ENCODE data around the gene UGT1A4. TPM values are rescaled to one million over a fixed set of nuclear protein-coding genes. Genes with fewer than 3 reads are reported as not detected.

UGT1A4 gene
- total RNA-seq, 1 donor from 2014 or later, result 0.98 TPM

DNA sequence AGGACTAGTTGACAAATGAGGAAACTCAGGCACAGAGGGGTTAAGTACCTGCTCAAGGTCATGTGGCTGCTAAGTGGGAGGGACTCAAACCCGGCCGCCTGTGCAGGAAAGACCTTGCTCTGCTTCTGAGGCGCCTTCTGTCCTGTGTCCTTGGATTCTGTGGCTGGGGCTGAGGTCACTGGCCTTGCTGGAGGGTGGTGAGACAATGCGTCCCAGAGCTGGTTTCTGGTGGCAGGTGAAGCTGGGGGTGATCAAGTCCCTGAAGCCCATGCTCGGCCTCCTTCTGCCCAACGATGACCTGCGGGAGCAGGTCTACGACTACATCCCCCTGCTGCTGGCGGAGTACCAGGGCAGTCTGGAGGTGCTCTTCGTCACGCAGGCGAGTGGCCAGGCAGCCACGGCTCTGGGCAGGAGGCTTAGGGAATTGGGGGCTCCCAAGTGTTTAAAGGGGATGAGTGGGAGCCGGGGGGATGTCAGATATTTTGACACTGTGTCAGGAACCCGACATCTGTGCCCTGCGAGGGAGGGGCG, 75.7 kb downstream of the UGT1A4 start:
- no peak for TF ChIP-seq POLR2AphosphoS5 (IDR thresholded peaks at IDR 0.05; ENCODE audit: insufficient read depth in 1 of 2, low read depth in 1 of 2)
- TF ChIP-seq POLR2A (IDR thresholded peaks at IDR 0.05), result no peak
- TF ChIP-seq, protein P1, sequence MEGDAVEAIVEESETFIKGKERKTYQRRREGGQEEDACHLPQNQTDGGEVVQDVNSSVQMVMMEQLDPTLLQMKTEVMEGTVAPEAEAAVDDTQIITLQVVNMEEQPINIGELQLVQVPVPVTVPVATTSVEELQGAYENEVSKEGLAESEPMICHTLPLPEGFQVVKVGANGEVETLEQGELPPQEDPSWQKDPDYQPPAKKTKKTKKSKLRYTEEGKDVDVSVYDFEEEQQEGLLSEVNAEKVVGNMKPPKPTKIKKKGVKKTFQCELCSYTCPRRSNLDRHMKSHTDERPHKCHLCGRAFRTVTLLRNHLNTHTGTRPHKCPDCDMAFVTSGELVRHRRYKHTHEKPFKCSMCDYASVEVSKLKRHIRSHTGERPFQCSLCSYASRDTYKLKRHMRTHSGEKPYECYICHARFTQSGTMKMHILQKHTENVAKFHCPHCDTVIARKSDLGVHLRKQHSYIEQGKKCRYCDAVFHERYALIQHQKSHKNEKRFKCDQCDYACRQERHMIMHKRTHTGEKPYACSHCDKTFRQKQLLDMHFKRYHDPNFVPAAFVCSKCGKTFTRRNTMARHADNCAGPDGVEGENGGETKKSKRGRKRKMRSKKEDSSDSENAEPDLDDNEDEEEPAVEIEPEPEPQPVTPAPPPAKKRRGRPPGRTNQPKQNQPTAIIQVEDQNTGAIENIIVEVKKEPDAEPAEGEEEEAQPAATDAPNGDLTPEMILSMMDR (IDR thresholded peaks at IDR 0.05), result no peak

DNA sequence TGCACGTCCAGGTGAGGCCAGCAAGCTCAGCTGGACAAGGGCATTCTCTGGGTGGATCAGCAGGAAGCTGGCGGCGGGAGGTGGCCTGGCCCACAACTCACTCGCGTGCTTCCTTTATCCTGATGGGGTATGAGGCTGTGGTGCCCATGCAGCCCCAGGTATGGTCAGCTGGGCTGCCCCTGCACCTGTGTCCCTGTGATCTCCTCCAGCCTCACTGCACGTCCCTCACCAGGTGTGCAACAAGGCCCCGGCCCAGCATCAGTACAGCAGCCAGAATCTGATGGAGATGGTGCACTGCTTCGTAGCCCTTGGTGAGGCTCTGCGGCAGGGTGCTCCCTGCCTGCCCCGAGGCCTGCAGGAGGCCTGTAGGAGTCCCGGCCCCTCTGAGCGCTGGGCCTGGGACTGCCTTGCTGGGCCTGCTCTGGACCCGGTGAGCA, 77.2 kb downstream of the UGT1A4 start:
- DNase-seq (ENCODE audit: extremely low spot score in 2 of 2), result peak in 1 of 2 donors; percentile 91
- no peak overlapping the region for H3K4me3 ChIP-seq
- no peak overlapping the region for H3K27ac ChIP-seq
- H3K9me3 ChIP-seq, result no peaks in the 10 kb centered on the region
- intact Hi-C loops (cut with DNase I), result no loop called here
- no peaks in the 10 kb centered on the region for H3K27me3 ChIP-seq
- no peaks in the 10 kb centered on the region for H3K4me1 ChIP-seq
- no peaks in the 10 kb centered on the region for H3K36me3 ChIP-seq
- TF ChIP-seq, protein P1 (IDR thresholded peaks at IDR 0.05), result no peak
- TF ChIP-seq POLR2AphosphoS5 (IDR thresholded peaks at IDR 0.05; ENCODE audit: insufficient read depth in 1 of 2, low read depth in 1 of 2), result no peak
- no peak for TF ChIP-seq POLR2A (IDR thresholded peaks at IDR 0.05)

More for the DNA sequence above, 75.7 kb downstream of the UGT1A4 start:
- Histone ChIP-seq H3K9me3 (no peaks in the 10 kb centered on the region), H3K36me3 (no peaks in the 10 kb centered on the region), H3K27ac (no peak overlapping the region), H3K27me3 (no peaks in the 10 kb centered on the region), H3K4me1 (no peaks in the 10 kb centered on the region), H3K4me3 (no peak overlapping the region)
- intact Hi-C loops (cut with DNase I), result no loop called here
- DNase-seq (ENCODE audit: extremely low spot score in 2 of 2), result peak in 1 of 2 donors; percentile 84

DNA sequence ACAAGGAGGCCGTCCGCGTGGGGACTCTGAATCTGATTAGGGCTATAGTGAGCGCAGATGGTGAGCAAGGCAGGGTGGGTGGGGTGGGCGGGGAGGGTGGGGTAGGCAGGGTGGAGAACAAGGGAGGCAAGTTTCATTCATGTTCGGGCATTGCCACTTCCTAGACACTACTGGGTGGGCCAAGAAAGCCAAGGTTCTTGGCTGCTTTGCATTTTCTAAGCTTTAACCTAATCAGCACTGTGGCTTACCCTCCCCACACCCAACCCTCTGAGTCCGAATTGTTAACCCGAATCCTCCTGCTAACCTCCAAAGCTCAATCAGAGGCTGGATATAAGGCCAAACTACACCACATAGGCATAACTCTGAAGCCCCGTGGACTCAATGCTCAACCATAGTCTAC, 77.7 kb downstream of the UGT1A4 start:
- intact Hi-C loops (cut with DNase I), result no loop called here
- no peaks in the 10 kb centered on the region for H3K9me3 ChIP-seq
- no peak overlapping the region for H3K4me3 ChIP-seq
- TF ChIP-seq, protein P1 (IDR thresholded peaks at IDR 0.05), result no peak
- TF ChIP-seq POLR2A (IDR thresholded peaks at IDR 0.05), result no peak
- TF ChIP-seq POLR2AphosphoS5 (IDR thresholded peaks at IDR 0.05; ENCODE audit: insufficient read depth in 1 of 2, low read depth in 1 of 2), result no peak
- no peaks in the 10 kb centered on the region for H3K36me3 ChIP-seq
- H3K27ac ChIP-seq, result no peak overlapping the region
- DNase-seq (ENCODE audit: extremely low spot score in 2 of 2), result no peak
- H3K27me3 ChIP-seq, result no peaks in the 10 kb centered on the region
- no peaks in the 10 kb centered on the region for H3K4me1 ChIP-seq

DNA sequence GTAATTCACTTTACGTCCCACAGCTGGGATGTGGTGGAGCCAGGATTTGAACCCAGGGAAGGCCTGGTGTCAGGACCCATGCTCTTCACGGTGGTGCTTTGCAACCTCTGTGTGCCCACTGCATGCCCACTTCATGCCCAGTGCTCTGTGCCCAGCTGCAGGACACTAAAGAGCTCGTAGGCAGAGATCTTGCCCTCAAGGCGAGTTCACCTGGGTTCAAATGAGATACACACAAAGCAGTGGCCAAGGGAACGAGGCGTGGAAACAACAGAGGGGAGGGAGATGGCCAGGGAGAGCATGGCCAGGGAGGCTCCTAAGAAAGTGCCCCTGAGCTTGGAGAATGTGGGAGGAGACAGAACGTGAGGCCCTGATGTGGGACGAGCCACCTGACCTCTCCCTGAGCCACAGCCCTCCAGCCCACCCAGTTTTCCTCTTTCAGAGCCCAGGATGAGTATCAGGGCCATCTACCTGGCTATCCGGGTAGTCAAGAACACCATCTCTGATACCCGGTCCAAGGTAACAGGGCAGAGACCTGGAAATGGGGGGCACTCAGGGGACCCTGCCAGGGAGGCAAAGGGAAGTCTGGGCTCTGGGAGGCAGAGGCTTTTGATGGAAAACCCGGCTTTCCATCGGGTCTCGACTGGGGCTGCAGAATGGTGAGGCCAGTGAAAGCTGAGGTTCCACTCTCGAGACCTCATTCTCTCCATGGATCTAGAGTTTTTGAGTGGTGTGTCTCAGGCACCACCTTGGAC, 80.0 kb downstream of the UGT1A4 start:
- H3K36me3 ChIP-seq, result no peaks in the 10 kb centered on the region
- no peak overlapping the region for H3K27ac ChIP-seq
- intact Hi-C loops (cut with DNase I), result no loop called here
- H3K4me1 ChIP-seq, result no peaks in the 10 kb centered on the region
- no peaks in the 10 kb centered on the region for H3K27me3 ChIP-seq
- peak in 1 of 2 donors; percentile 89 for DNase-seq (ENCODE audit: extremely low spot score in 2 of 2)
- TF ChIP-seq POLR2A (IDR thresholded peaks at IDR 0.05) (no peak), POLR2AphosphoS5 (IDR thresholded peaks at IDR 0.05; ENCODE audit: insufficient read depth in 1 of 2, low read depth in 1 of 2) (no peak)
- TF ChIP-seq, protein P1 (IDR thresholded peaks at IDR 0.05), result no peak
- H3K9me3 ChIP-seq, result no peaks in the 10 kb centered on the region
- no peak overlapping the region for H3K4me3 ChIP-seq

DNA sequence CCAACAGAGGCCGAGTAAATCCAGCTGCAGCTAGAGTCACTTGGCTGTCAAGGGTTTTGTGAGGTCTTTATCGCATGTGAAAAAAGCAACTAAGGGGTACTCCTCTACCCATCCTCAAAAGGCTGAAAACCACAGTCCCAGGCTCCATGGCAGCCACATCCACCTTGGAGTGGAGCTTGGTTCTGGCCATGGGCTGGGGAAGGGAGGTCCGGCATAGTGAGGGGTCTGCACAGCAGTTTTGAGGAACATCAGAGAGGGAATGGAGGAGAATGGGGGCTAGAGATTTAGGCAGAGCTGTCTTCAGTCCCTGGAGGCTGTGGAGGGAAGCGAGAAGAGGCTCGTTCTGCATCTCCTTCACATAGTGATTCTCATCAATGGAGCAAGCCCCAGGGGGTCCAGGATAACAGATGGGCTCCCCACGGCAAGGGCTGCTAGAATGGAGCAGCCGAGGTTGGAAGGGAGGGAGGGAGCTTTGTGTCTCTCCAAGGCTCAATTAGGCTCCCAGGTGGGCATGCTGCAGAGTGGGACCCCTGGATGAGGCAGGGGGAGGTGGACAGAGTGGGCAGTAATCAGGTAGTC, 80.6 kb downstream of the UGT1A4 start:
- DNase-seq (ENCODE audit: extremely low spot score in 2 of 2), result no peak

More for the DNA sequence above, 80.6 kb downstream of the UGT1A4 start:
- H3K27me3 ChIP-seq, result no peaks in the 10 kb centered on the region
- H3K4me3 ChIP-seq, result no peak overlapping the region
- no peaks in the 10 kb centered on the region for H3K9me3 ChIP-seq
- TF ChIP-seq POLR2A (IDR thresholded peaks at IDR 0.05), result no peak
- TF ChIP-seq, protein P1 (IDR thresholded peaks at IDR 0.05), result no peak
- TF ChIP-seq POLR2AphosphoS5 (IDR thresholded peaks at IDR 0.05; ENCODE audit: insufficient read depth in 1 of 2, low read depth in 1 of 2), result no peak
- intact Hi-C loops (cut with DNase I), result no loop called here
- H3K4me1 ChIP-seq, result no peaks in the 10 kb centered on the region
- no peak overlapping the region for H3K27ac ChIP-seq
- no peaks in the 10 kb centered on the region for H3K36me3 ChIP-seq

Data from vagina (tissue), 2 donors.